Fibroblast of lung (primary cell): Measurements from ENCODE around the gene CD109. TPM values are rescaled to one million over a fixed set of nuclear protein-coding genes. Genes with fewer than 3 reads are reported as not detected.

Experiments
- DNase-seq, 2 donors: peaks; one replicate each; pipeline versions ENCODE4 v3.0.0 to v3.0.0-alpha.2; 2010; ENCODE audit warnings: low read depth in 2 of 2
- H2AFZ ChIP-seq: 2 replicates; pipeline ENCODE4 v1.5.1; 2012; ENCODE audit warnings: low read length, control low read depth, inconsistent platforms
- H3K27ac ChIP-seq: 2 replicates; pipeline ENCODE4 v1.5.1; 2011; ENCODE audit warnings: low read length, control low read depth; ENCODE audit not compliant: insufficient read depth
- H3K27me3 ChIP-seq: 2 replicates; pipeline ENCODE4 v1.5.1; 2011; ENCODE audit warnings: mild to moderate bottlenecking, low read length; ENCODE audit not compliant: control insufficient read depth, insufficient read depth
- H3K36me3 ChIP-seq: 2 replicates; pipeline ENCODE4 v1.5.1; 2011; ENCODE audit warnings: low read length; ENCODE audit not compliant: control insufficient read depth, insufficient read depth
- H3K4me1 ChIP-seq: 2 replicates; pipeline ENCODE4 v1.5.1; 2011; ENCODE audit warnings: low read length; ENCODE audit not compliant: control insufficient read depth, insufficient read depth; ENCODE audit errors: extremely low read depth
- H3K4me2 ChIP-seq: 2 replicates; pipeline ENCODE4 v1.5.1; 2011; ENCODE audit warnings: low read length, control low read depth; ENCODE audit not compliant: insufficient read depth; ENCODE audit errors: extremely low read depth
- H3K4me3 ChIP-seq, 4 experiments: fragments of 200-600 bp in 1 of 4; sonication (generic) in 1 of 4; replicated peaks in 1 of 4; 2 replicates each; pipeline ENCODE4 v1.5.1; 2011 to 2016; ENCODE audit warnings: low read length in 4 of 4, low read depth in 3 of 4, mild to moderate bottlenecking in 3 of 4, control low read depth in 2 of 4, inconsistent platforms in 1 of 4, mixed read lengths in 1 of 4; ENCODE audit not compliant: insufficient read depth in 1 of 4; ENCODE audit errors: control extremely low read depth in 1 of 4
- H3K79me2 ChIP-seq: 2 replicates; pipeline ENCODE4 v1.5.1; 2012; ENCODE audit warnings: mild to moderate bottlenecking, low read length, inconsistent platforms; ENCODE audit not compliant: control insufficient read depth, insufficient read depth
- H3K9ac ChIP-seq: 2 replicates; pipeline ENCODE4 v1.5.1; 2011; ENCODE audit warnings: mild to moderate bottlenecking, low read length, control low read depth; ENCODE audit not compliant: insufficient read depth
- H3K9me3 ChIP-seq: 2 replicates; pipeline ENCODE4 v1.5.1; 2012; ENCODE audit warnings: low read depth, low read length; ENCODE audit not compliant: control insufficient read depth, insufficient read depth
- H4K20me1 ChIP-seq: 2 replicates; pipeline ENCODE4 v1.5.1; 2011; ENCODE audit warnings: low read length; ENCODE audit not compliant: control insufficient read depth, insufficient read depth; ENCODE audit errors: extremely low read depth
- CTCF ChIP-seq, 2 donors: IDR thresholded peaks in 1 of 2; conservative IDR thresholded peaks in 1 of 2; 1 replicate in 1 of 2; 2 replicates in 1 of 2; pipeline ENCODE4 v1.5.1; 2011 to 2012; ENCODE audit warnings: low read length in 2 of 2, control low read depth in 1 of 2, inconsistent platforms in 1 of 2, low read depth in 1 of 2, mild to moderate bottlenecking in 1 of 2
- EZH2 ChIP-seq: IDR thresholded peaks from 2 replicates; pipeline ENCODE4 v1.5.1; 2012; ENCODE audit warnings: low read length, control low read depth, mild to moderate bottlenecking; ENCODE audit errors: missing control alignments
- polyA plus RNA-seq, 2 donors: library from polyadenylated mRNA; depleted of rRNA in 1 of 2; stranded (reverse) in 1 of 2; unstranded in 1 of 2; fragments of >200 nt; gene quantifications; 2 replicates each; pipeline ENCODE4 v1.2.1, GENCODE V29; 2011 to 2012; ENCODE audit warnings: missing spikeins in 1 of 2
- total RNA-seq: library from RNA; depleted of rRNA; stranded (reverse); fragments of >200 nt; gene quantifications from 2 replicates; pipeline ENCODE4 v1.2.1, GENCODE V29; 2014

CD109 gene
- total and polyA plus RNA-seq, 2 donors (not counting 1 experiment from before 2014, with no cell fraction given): 48.4 to 51.2 TPM

GRCh38 chr6:73733791-73734190 lies 37.8 kb downstream of the CD109 start:
- no peak overlapping the region for H3K9ac ChIP-seq
- TF ChIP-seq CTCF (conservative IDR thresholded peaks at IDR 0.05 in 1 of 2, IDR thresholded peaks at IDR 0.05 in 1 of 2; ENCODE audit: low read depth in 1 of 2, low read length in 2 of 2) (no peak), EZH2 (no peak)
- no peak overlapping the region for H3K4me3 ChIP-seq
- no peaks in the 10 kb centered on the region for H3K27me3 ChIP-seq
- H3K4me2 ChIP-seq: no peak overlapping the region
- H4K20me1 ChIP-seq: no peaks in the 10 kb centered on the region
- no peaks in the 10 kb centered on the region for H3K4me1 ChIP-seq
- no peak overlapping the region for H3K27ac ChIP-seq
- H3K79me2 ChIP-seq: no peaks in the 10 kb centered on the region
- DNase-seq: no peak
- H3K36me3 ChIP-seq: no peaks in the 10 kb centered on the region
- no peaks in the 10 kb centered on the region for H3K9me3 ChIP-seq
- no peak overlapping the region for H2AFZ ChIP-seq

GRCh38 chr6:73734832-73735453 lies 38.9 kb downstream of the CD109 start:
- H2AFZ ChIP-seq: no peak overlapping the region
- H3K79me2 ChIP-seq: no peaks in the 10 kb centered on the region
- no peak overlapping the region for H3K9ac ChIP-seq
- H3K27ac ChIP-seq: no peak overlapping the region
- DNase-seq: no peak
- H3K9me3 ChIP-seq: no peaks in the 10 kb centered on the region
- H3K27me3 ChIP-seq: no peaks in the 10 kb centered on the region
- no peak for TF ChIP-seq CTCF (conservative IDR thresholded peaks at IDR 0.05 in 1 of 2, IDR thresholded peaks at IDR 0.05 in 1 of 2; ENCODE audit: low read depth in 1 of 2, low read length in 2 of 2)
- TF ChIP-seq EZH2: no peak
- no peak overlapping the region for H3K4me2 ChIP-seq
- H4K20me1 ChIP-seq: no peaks in the 10 kb centered on the region
- no peaks in the 10 kb centered on the region for H3K36me3 ChIP-seq
- no peak overlapping the region for H3K4me3 ChIP-seq
- H3K4me1 ChIP-seq: no peaks in the 10 kb centered on the region

- TF ChIP-seq CTCF (conservative IDR thresholded peaks at IDR 0.05 in 1 of 2, IDR thresholded peaks at IDR 0.05 in 1 of 2; ENCODE audit: low read depth in 1 of 2, low read length in 2 of 2): no peak
- TF ChIP-seq EZH2: no peak
- Histone ChIP-seq H3K79me2 (no peaks in the 10 kb centered on the region), H3K4me3 (no peak overlapping the region), H3K27me3 (no peaks in the 10 kb centered on the region), H3K4me2 (no peak overlapping the region), H4K20me1 (no peaks in the 10 kb centered on the region), H3K27ac (no peak overlapping the region), H3K9ac (no peak overlapping the region), H3K9me3 (no peaks in the 10 kb centered on the region), H3K4me1 (no peaks in the 10 kb centered on the region), H2AFZ (no peak overlapping the region), H3K36me3 (no peaks in the 10 kb centered on the region)
- peak in 1 of 2 donors; percentile 30 for DNase-seq
Observed at GRCh38 chr6:73738367-73739028, 42.5 kb downstream of the CD109 start.
